Measurements from ENCODE around the gene CKS1B. TPM values are rescaled to one million over a fixed set of nuclear protein-coding genes. Genes with fewer than 3 reads are reported as not detected.

CKS1B gene
- total and polyA plus RNA-seq, 2 donors (not counting 1 experiment from before 2014, with no cell fraction given), result 16.8 to 33.0 TPM

- TF ChIP-seq EZH2 (IDR thresholded peaks at IDR 0.05; ENCODE audit: borderline replicate concordance, insufficient read depth, low read depth, low read length, poor library complexity, severe bottlenecking) (no peak), CTCF (IDR thresholded peaks at IDR 0.05) (no peak)
- 0% methylated on average over 4 of the region's 13 CpGs for WGBS (ENCODE audit: insufficient coverage)
- no peak for ATAC-seq (ENCODE audit: low read depth)
- Histone ChIP-seq H3K4me1 (ENCODE audit: control insufficient read depth in 2 of 2, insufficient read depth in 2 of 2, low read length in 2 of 2) (peaks cover 26 to 35% of the 10 kb centered on the region in 2 donors), H4K20me1 (ENCODE audit: control insufficient read depth, insufficient read depth, low read length, poor library complexity, severe bottlenecking) (no peaks in the 10 kb centered on the region), H2AFZ (ENCODE audit: insufficient read depth, low read depth, low read length, poor library complexity, severe bottlenecking) (peak overlapping the region; percentile 90), H3K36me3 (replicated peaks in 1 of 2; ENCODE audit: control extremely low read depth in 1 of 2, control insufficient read depth in 1 of 2, extremely low read depth in 1 of 2, insufficient read depth in 2 of 2, low read length in 1 of 2) (no peaks in the 10 kb centered on the region), H3K4me3 (ENCODE audit: control extremely low read depth in 1 of 5, extremely low read depth in 1 of 5, insufficient read depth in 1 of 5, low read depth in 2 of 5, low read length in 4 of 5) (peak overlapping the region; percentile 63 to 95 (median 86)), H3K27me3 (replicated peaks in 1 of 4; ENCODE audit: control extremely low read depth in 1 of 4, control insufficient read depth in 3 of 4, insufficient read depth in 4 of 4, low read length in 3 of 4) (no peaks in the 10 kb centered on the region), H3K27ac (ENCODE audit: low read length in 2 of 2) (peak overlapping the region; percentile 73 to 80), H3K79me2 (ENCODE audit: control insufficient read depth, insufficient read depth, low read length) (peaks cover 33% of the 10 kb centered on the region), H3K4me2 (replicated peaks; ENCODE audit: low read depth, low read length, poor library complexity, severe bottlenecking) (peak overlapping the region; percentile 97), H3K9me3 (ENCODE audit: control extremely low read depth in 1 of 3, control insufficient read depth in 2 of 3, insufficient read depth in 1 of 3, low read length in 2 of 3) (no peaks in the 10 kb centered on the region), H3K9ac (ENCODE audit: low read length) (peak overlapping the region; percentile 91)
- no peaks in the 10 kb centered on the region for H3K27me3 Mint-ChIP-seq
- peak overlapping the region; percentile 93 for H3K27ac Mint-ChIP-seq
- no peak for DNase-seq
- intact Hi-C loops (cut with micrococcal nuclease), result loop anchor here (2.0 to 5.0 kb wide), 4 partner anchors 62 to 673 kb away; partner anchors contain the start of genes ADAR, ATP8B2, EFNA4 and UBE2Q1
- peaks cover 36% of the 10 kb centered on the region for H3K4me1 Mint-ChIP-seq
- peak overlapping the region; percentile 90 for H3K4me3 Mint-ChIP-seq
- CTCF ChIA-PET, result interaction anchor here (1.0 to 18.4 kb wide), 15 partner anchors 12 to 331 kb away, joined by 3 to 295 read pairs (median 9); partner anchors contain the start of genes CKS1B, FLAD1, PBXIP1 and PMVK
- POLR2A ChIA-PET, result interaction anchor here (0.7 to 7.4 kb wide), 7 partner anchors 12 to 64 kb away, joined by 3 to 74 read pairs (median 6); partner anchors contain the start of genes CKS1B and PMVK
- no peaks in the 10 kb centered on the region for H3K9me3 Mint-ChIP-seq (ENCODE audit: insufficient read depth)
These were observed 25.9 kb downstream of the CKS1B start for GRCh38 chr1:155000411-155000725.

GRCh38 chr1:155000726-155001424, 26.4 kb downstream of the CKS1B start:
- intact Hi-C loops (cut with micrococcal nuclease), result loop anchor here (1.0 to 5.0 kb wide), 5 partner anchors 62 to 674 kb away; partner anchors contain the start of genes ADAR, ATP8B2, EFNA4 and UBE2Q1
- ChIA-PET CTCF (interaction anchor here (0.8 to 18.4 kb wide), 15 partner anchors 13 to 331 kb away, joined by 3 to 295 read pairs (median 6); partner anchors contain the start of genes ADAM15, CKS1B, FLAD1 and PBXIP1), POLR2A (interaction anchor here (0.6 to 7.4 kb wide), 4 partner anchors 14 to 64 kb away, joined by 6 to 74 read pairs (median 8); partner anchors contain the start of genes CKS1B and PMVK)
- no peaks in the 10 kb centered on the region for H4K20me1 ChIP-seq (ENCODE audit: control insufficient read depth, insufficient read depth, low read length, poor library complexity, severe bottlenecking)
- peaks cover 31 to 40% of the 10 kb centered on the region in 2 donors for H3K4me1 ChIP-seq (ENCODE audit: control insufficient read depth in 2 of 2, insufficient read depth in 2 of 2, low read length in 2 of 2)
- Mint-ChIP-seq H3K4me1 (peaks cover 41% of the 10 kb centered on the region), H3K4me3 (peak overlapping the region; percentile 90), H3K9me3 (ENCODE audit: insufficient read depth) (no peaks in the 10 kb centered on the region), H3K27me3 (no peaks in the 10 kb centered on the region), H3K27ac (peak overlapping the region; percentile 96)
- H3K9me3 ChIP-seq (ENCODE audit: control extremely low read depth in 1 of 3, control insufficient read depth in 2 of 3, insufficient read depth in 1 of 3, low read length in 2 of 3), result no peaks in the 10 kb centered on the region
- DNase-seq (peak; percentile 89), ATAC-seq (ENCODE audit: low read depth) (peak; percentile 32)
- no peak for TF ChIP-seq CTCF (IDR thresholded peaks at IDR 0.05)
- TF ChIP-seq EZH2 (IDR thresholded peaks at IDR 0.05; ENCODE audit: borderline replicate concordance, insufficient read depth, low read depth, low read length, poor library complexity, severe bottlenecking), result no peak
- H3K9ac ChIP-seq (ENCODE audit: low read length), result peak overlapping the region; percentile 91
- peak overlapping the region; percentile 74 to 95 (median 86) for H3K4me3 ChIP-seq (ENCODE audit: control extremely low read depth in 1 of 5, extremely low read depth in 1 of 5, insufficient read depth in 1 of 5, low read depth in 2 of 5, low read length in 4 of 5)
- peak overlapping the region; percentile 97 for H3K4me2 ChIP-seq (replicated peaks; ENCODE audit: low read depth, low read length, poor library complexity, severe bottlenecking)
- H2AFZ ChIP-seq (ENCODE audit: insufficient read depth, low read depth, low read length, poor library complexity, severe bottlenecking), result peak overlapping the region; percentile 90
- 0% methylated on average over 37 of the region's 43 CpGs for WGBS (ENCODE audit: insufficient coverage)
- peaks cover 38% of the 10 kb centered on the region for H3K79me2 ChIP-seq (ENCODE audit: control insufficient read depth, insufficient read depth, low read length)
- H3K36me3 ChIP-seq (replicated peaks in 1 of 2; ENCODE audit: control extremely low read depth in 1 of 2, control insufficient read depth in 1 of 2, extremely low read depth in 1 of 2, insufficient read depth in 2 of 2, low read length in 1 of 2), result no peaks in the 10 kb centered on the region
- peak overlapping the region; percentile 73 to 80 for H3K27ac ChIP-seq (ENCODE audit: low read length in 2 of 2)
- H3K27me3 ChIP-seq (replicated peaks in 1 of 4; ENCODE audit: control extremely low read depth in 1 of 4, control insufficient read depth in 3 of 4, insufficient read depth in 4 of 4, low read length in 3 of 4), result no peaks in the 10 kb centered on the region

All from B cell (primary cell).